ENCODE results near the gene RPS6KA3.

Gene RPS6KA3

DNA sequence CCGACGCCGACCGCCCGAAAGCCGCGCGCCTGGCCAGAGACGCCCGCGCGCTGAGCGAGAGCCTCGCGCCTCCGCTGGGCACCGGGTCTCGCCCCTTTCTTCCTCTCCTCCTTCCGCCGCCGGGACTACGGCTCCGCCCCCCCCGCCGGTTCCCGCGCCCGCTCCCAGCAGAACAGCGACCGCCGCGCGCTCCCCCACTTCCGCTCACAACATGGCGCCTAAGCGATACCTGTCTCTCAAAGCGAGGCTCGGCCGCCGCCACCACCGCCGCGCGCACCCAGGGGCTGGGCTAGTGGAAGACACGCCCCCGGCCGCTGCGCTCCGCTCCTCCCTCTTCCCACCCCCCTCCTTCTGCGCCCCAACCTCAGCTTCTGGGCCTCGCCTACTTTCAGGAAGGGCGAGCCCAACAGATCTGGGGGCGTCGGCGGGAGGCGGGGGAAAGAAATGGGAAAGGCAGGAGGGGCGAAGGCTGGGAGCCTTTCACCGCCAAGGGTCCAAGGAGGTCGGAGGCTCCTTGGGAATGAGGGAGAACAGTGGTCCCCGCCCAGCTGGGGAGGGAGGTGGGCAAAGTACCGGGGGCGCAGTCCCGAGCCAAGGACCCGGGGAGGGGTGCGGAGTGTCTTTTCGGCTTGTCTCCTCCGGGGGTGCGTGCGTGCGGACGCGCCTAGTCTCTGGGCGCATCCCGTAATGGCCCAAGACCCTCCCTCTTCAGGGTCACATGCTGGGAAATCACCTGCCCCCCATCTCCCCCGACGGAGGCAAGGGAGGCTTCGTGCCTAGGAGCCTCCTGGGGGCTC, at the start of gene RPS6KA3:
TSS of gene RPS6KA3 (minus strand) at position 100 of the 797 bp plus-strand sequence. CDS start 277 bp downstream, outside the sequence.
- peak; percentile 89 to 94 (median 89) for DNase-seq

DNA sequence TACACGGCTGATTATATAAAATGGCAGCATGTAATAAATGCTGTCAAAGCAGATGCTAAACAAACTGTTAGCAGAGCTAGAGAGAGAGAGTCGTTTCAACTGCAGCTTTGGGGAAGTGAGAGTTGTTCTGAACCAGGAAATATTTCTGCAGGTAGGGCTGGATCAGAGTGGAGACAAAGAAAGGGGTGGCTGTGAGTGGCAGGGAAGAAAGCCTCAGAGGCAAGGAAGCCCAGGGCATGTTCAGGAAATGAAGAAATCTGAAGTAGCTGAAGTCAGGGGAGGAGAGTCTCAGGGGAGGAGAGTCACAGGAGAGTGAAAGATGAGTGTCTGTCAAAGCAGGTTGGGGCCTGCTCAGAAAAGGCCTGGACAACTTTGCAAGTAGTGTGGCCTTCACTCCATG, 48.4 kb upstream of the RPS6KA3 start:
- no peak for DNase-seq

DNA sequence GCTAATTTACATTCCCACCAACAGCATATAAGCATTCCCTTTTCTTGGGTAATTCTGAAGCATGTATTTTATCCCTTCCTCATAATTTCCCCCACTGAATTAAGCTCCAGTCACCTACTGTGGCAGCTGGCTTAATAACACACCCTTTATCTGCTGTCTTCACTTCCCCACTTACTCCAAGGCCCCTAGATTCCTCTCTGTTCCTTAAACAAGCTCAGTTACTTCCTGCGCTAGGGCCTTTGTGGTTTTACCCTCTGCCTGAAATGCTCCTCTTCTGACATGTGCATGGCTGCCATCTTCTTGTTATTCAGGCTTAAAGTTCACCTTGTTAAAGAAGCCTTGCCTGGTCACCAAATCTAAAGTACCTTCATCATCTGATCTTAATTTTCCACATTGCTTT, 47.2 kb upstream of the RPS6KA3 start:
- peak; percentile 37 to 44 (median 39) for DNase-seq

DNA sequence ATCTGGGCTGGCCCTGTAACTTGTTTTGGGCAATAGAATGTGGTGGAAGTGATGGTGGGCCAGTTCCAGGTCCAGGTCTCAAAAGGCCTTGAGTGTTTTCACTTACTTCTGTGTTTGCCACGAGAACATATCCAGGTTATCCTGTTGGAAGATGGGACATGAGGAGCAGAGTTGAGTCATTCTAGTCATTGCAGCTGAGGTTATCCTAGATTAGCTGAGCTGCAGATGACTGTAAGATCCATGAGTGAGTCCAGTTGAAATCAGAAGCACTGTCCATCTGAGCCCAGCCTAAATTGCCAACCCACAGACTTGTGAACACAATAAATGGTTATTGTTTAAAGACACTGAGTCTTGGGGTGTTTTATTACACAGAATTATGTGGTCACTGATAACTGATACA, 45.3 kb upstream of the RPS6KA3 start:
- no peak for DNase-seq

DNA sequence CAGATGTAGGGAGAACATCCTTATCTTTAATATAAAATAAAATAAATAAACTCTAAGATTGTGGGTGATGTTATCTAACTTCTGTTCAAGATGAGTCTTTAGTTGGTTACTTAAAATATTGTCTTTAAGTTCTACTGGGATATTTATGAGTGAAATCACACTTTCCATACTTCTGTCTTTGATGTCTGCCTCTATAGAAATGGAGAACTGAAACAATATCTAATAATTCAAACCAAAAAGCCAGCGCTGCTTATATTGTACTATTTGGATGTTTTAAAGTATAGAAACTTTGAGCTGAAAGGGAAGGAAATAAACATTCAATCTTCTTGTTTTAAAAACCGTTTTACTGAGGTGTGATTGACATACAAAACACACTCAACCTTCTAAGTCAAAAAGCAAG, 44.8 kb upstream of the RPS6KA3 start:
- peak in 1 of 3 donors; percentile 18 for DNase-seq

DNA sequence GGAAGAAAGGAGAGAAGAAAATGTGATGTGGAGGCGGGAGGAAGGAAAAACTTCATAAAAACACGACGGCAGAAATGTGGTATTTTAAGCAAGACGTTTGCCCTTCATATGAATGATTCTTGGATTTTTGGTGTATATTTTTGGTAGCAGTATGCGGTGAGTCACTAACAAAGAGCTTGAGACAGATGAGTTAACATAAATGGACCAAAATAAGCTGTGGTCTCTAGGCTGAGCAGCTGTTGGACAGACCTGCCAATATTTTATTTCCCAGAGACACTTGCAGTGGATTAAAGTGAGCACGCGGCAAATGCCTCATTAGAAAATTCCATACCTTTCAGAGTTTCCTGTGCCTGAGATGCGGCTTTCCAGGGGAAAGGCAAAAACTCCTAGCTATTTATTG, 43.1 kb upstream of the RPS6KA3 start:
- no peak for DNase-seq

DNA sequence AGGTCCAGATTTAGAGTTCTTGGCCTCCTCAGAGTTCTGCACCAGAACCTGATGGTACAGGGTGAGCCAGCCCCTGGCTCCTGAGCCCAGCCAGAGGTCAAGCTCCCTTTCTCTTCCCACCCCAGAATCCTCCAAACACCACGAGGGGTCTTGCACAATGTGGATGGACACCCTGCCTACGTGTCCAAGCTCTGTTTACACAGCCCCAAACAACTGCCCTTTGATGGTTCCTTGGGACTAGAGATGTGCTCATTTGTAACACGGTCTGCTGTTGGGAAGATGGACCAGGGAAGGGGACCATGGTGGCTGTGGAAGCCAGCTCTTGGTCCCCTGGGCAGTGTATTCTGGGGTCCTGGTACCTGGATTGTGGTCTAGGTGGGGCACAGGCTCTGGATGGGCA, 40.0 kb upstream of the RPS6KA3 start:
- no peak for DNase-seq

DNA sequence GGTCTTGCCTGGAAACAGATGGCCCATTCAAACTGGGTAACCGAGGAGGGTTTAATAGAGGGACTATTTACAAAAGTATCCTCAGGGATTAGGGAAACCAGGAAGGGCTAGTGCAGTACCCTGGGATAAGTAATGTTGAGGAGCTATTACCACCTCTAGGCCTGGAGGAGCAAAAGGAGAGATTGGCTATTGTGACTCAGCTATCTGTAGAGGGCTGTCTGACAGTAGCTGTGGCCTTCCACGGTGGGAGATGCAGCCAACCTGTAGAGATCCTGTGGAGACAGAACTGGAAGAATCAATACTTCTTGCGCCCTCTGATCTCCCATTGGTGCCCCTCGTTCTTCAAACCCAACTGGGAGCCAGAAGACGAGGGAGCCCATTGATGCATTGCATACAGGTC, 34.1 kb upstream of the RPS6KA3 start:
- DNase-seq = no peak

DNA sequence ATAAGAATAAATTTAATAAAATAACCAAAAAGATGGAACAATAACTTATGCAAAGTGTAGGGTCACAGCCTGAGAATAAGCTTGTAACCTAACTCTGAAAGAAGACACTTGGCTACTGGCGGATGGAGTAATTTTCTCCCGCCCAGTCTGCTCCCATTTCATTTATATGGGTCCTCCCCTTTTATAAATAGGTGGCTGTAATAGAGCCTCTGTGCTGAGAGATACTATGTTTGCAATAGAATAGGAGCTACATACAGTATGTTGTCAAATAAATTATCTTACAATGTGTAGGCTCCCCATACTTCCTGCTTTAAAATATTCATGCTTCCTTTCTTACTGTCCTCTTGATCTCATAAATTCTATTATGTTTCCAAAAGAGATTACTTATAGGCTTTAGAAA, 28.2 kb upstream of the RPS6KA3 start:
- no peak for DNase-seq

DNA sequence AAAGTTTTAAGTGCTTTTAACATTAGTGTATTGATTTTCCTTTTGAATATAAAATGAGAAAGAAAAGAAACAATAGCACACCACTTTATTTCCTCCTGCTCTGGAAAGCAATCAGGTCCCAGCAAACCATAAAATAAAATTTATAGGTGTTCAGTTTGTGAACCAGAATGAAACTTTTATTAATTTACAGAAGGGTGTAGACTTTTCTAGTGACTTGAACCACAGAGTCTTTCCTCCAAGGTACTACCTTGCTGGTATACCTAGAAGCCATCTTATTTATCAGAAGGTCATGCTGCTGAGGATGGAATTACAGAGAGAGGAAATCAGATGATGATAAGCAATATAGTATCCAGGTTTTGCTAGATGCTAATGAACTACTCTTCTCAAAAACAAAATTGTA, 27.6 kb upstream of the RPS6KA3 start:
- DNase-seq = no peak

DNA sequence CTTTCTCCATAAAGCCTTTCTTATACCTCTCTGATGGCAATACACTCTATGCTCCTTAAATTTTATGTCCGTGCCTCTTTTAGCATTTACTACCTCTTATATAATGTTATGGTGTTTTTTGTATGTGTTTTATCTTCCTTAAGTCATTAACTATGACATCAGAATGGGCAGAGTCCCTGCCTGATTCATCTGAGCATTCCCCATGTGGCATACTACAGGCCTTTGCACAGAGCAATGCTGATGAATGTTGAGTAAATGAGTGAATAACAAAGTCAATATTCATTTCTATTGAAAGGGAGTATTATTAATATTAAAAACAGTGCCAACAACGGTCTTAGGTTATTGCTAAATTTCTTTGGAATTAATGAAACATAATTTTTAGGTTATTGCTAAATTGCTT, 18.8 kb upstream of the RPS6KA3 start:
- DNase-seq = peak in 1 of 3 donors; percentile 25

DNA sequence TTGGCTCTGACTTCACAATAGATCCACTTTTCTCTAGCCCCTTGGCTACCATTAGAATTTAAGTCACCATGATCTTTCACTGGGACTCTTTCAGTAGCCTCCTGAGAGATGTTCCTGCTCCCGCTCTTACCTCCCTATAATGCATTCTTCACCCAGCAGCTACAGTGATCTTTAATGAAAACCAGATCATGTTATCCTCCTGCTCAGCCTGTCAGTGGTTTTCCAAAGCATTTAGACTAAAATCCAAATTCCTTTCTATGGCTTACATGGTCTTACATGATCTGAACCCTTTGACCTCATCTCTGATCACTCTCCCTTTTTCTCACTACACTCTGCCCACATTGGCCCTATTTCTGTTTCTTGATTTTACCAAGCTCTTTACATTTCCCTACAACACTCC, 18.3 kb upstream of the RPS6KA3 start:
- no peak for DNase-seq

DNA sequence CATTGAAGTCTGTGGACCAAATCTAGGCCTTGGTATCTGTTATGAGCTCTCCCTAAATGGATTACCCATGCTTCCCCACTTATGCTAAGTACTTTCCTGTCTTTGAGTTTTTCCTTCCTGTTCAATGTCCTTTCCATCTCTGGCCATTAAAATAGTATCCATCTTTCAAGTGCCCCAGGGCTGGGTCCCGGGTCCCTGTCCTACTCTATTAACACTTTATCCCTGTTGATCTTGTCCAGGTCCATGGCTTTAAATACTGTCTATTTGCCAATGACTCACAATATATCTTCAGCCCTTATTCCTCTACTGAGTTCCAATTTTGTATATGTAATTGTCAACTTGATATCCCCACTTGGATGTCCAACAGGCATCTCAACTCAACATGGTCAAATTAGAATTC, 17.7 kb upstream of the RPS6KA3 start:
- no peak for DNase-seq

DNA sequence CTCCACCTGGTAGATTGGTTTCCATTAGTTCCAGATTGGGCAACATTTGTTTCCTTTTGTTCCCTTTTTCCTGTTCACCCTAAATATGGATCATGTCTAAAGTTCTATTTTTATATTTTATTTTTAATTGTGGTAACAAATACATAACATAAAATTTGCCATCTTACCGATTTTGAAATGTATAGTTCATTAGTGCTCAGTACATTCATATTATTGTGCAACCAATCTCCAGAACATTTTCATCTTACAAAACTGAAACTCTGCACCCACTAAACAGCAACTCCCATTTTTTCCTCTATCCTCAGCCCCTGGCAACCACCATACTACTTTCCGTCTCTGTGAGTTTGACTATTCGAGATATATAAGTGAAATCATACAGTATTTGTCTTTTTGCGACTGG, 14.2 kb upstream of the RPS6KA3 start:
- no peak for DNase-seq

DNA sequence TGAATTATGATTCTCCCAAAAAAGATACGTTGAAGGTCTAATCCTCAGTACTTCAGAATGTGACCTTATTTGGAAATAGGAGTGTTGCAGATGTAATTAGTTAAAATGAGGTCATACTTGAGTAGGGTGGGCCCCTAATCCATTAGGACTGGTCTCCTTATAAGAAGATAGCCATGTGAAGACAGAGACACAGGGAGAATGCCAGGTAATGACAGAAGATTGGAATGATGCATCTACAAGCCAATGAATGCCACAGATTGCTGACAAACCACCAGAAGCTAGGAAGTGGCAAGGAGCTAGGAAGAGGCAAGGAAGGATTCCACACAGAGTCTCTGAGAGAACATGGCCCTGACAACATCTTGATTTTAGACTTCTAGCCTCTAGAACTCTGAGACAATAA, 7.4 kb upstream of the RPS6KA3 start:
- no peak for DNase-seq

DNA sequence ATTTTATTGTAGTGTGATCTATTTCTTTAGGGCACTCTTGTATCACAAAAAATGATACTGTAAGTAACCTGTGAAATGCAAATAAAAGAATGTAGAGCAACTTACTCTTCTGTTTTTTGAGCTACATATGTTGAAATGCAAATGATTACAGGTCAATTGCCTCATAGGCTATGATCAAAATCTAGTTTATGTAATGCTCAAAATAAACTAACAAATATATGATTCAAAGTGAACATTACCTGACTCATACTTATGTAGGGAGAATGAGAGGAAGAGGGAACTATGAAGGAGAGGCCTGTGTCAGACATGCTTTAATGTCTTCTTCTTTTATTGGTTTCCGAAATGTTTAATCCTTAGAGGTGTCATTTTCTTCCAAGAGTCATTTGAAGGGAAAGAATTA, 5.0 kb upstream of the RPS6KA3 start:
- peak in 2 of 3 donors; percentile 44 to 57 for DNase-seq

DNA sequence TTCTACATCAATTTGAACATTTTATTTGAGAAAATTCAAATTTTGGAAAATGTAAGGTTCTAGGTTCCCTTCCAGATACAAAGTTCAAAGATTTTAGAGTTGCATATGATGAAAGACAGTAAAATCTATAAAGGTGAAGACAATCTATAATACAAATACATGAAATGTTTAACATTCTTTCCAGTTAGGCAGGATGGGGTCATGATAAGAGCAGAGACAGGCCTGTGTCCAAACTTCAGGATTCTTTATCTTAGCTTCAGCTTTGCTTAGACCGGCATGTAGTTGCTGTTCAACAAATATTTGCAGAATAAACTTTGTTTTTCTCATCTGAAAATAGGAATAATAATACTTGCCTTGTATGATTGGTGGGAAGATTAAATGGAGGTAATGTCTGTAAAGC, 4.5 kb upstream of the RPS6KA3 start:
- DNase-seq = no peak

DNA sequence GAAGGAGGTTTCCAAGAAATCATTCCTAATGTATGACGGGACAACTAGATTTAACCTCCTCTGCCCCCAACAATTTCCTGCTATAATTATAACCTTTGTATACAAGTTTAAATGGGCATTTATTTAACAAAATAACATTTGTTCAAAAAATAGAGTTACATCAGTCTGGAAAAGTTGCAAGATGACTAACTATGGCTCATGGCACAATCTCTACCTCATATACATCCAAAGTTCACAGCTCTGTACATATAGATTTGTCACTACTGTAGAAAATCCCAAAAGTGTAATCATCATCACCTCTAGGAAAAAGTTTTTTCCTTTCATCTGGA, 3.8 kb upstream of the RPS6KA3 start:
- peak; percentile 12 to 59 (median 59) for DNase-seq

DNA sequence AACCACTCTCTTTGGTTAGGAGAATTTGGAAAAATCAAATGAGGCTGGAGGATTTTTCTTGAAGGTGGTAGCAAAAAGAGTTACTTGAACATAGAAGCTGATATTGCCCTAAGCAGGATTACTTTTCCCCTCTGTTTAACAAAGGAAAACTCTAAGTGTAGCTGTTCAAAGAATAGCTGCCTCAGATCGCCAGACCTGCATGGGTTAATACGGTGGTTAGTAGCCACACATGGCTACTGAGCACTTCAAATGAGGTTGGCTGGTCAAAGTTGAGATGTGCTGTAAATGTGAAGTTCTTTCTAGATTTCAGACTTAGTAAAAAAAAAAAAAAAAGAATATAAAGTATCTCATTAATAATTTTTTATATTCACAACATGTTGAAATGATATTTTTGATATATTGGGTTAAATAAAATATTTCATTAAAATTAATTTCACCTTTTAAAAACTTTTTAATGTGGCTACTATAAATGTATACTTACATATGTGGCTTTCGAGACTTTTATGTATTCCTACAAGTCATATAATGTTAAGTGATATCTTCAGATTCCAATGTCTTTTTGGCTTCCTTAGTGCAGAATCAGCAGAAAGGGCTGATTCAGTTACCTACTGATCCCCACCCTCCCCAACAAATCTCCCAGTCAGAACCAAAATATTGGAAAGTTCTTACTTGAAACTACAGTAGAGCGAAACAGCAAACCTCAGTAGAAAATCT, 3.3 kb upstream of the RPS6KA3 start:
- no peak for DNase-seq

DNA sequence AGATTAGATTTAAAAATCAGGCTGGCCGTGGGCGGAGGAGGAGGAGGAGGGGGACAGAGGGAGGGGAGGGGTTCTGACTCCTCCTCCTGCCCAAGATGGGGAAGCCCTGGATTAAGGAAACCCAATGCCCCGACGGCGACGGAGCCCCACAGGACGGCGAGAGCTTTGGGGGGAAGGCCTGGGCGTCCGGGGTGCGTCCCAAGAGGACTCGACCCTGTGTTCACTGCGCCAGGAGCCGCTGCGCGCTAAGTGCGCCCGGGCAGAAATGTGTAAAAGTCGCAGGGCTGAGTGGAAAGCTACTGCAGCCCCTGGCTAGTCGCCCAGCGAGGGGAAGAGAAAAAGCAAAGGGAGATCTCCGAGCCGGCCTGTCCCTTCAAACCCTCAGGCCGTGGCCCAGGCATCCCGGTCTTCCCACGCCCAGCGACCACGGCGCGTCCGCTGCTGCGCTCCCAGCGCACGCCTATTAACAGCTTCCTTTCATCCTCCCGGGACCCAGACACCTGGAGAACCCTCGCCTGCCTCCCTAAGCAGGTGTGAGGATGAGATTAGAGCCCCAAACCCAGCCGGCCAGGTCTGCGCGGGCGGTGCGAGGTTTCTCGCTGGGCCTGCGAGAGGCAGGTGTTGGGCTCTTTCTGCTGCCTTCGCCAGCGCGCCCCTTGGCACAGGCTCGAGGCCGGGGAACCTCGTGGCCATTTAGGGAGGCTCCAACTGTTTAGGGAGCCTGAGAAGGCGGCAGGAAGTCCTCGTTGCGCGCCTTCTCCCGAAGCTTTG, 1.4 kb upstream of the RPS6KA3 start:
- DNase-seq = peak; percentile 52 to 66 (median 54)

DNA sequence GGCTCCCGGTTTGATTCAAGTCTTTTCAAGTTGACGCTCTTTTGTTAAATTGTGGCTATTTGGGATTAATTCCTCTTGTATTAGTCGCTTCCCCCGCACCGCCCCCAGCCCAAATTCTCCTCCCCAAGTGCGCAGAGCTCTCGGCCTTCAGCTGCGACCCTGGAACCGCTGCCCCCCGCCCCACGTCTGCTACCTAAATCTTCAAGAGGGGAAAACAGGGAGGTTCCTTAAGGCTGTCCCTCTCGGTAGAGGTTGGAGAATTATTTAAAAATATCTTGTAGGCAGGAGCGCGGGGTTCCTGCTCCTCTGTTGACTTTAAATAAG, 860 bp upstream of the RPS6KA3 start:
- DNase-seq = no peak

DNA sequence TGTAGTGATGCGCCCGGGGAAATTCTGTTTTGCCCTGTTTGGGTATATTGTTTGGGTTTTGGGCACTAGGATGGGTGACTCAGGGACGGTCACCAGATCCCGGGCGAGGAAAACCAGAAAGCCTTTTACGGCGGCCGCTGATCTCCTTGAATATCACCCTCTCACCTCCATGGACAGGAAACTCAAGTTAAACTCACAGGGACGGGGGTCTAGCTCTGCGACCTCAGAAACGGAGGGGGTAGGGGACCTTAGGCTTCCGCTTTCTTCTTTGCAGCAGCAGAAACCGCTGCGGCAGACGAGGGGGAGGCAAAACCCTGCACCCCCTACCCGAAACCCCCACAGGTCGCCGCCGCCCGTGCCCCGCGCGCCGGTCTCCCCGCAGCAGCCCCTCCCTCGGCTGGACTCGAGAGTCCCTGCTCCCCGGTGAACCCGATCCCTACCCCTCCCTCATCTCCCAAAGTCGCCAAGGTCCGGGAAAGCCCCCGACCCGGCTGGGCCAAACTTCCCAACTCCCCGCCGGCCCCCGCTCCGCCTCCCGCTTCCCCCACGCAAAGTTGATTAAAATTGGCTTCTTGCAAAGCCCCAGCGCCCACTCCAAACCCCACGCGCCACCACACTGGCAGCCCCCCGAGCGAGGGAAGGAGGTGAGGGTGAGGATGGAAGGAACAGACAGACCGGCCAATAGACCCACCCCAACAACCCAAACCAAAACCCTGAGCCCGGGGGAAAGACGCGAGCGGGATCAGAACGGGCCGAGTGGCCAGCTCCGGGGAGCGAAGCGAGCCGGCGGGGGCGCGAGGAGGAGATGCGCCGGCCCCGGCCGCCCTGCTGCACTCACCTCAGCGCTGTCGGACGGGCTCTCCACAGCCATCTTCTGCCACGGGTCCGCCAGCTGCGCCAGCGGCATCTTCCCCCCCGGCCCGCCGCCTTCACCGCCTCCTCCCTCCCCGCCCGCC, 705 bp downstream of the RPS6KA3 start:
- DNase-seq = peak; percentile 54 to 66 (median 60)
